Measurements from ENCODE around the gene RPS19. TPM values are rescaled to one million over a fixed set of nuclear protein-coding genes. Genes with fewer than 3 reads are reported as not detected.

The RPS19 gene
- total and polyA plus RNA-seq, 4 donors, result 275 to 655 (median 476) TPM

- no peak for TF ChIP-seq GABPA (IDR thresholded peaks at IDR 0.05 in 1 of 2, conservative IDR thresholded peaks at IDR 0.05 in 1 of 2)
- TF ChIP-seq REST (IDR thresholded peaks at IDR 0.05), result no peak
- no peak for TF ChIP-seq FOXA2 (IDR thresholded peaks at IDR 0.05)
- no peak for TF ChIP-seq HNF4A (conservative IDR thresholded peaks at IDR 0.05)
Measured at GRCh38 chr19:41843371-41843770, 16.7 kb upstream of the RPS19 start (continued).

- no peaks in the 10 kb centered on the region for H3K36me3 ChIP-seq (ENCODE audit: control insufficient read depth in 4 of 4, insufficient read depth in 3 of 4, low read depth in 1 of 4, low read length in 3 of 4)
Measured at GRCh38 chr19:41844601-41845000, 15.5 kb upstream of the RPS19 start, which contains the start of gene LYPD4. LYPD4 (minus strand) TSS chr19:41844683; CDS start chr19:41839285, 5,398 bp downstream.

GRCh38 chr19:41845001-41845050 is 15.2 kb upstream of the RPS19 start, which contains the start of gene DMRTC2:
DMRTC2 (plus strand) TSS chr19:41845042; CDS start chr19:41847429, 2,387 bp downstream.
- TF ChIP-seq EGR1 (IDR thresholded peaks at IDR 0.05; ENCODE audit: low read depth in 2 of 2), result no peak
- no peak for TF ChIP-seq TAF1 (conservative IDR thresholded peaks at IDR 0.05)
- TF ChIP-seq CTCF (IDR thresholded peaks at IDR 0.05; ENCODE audit: low read depth, low read length, missing input control), result no peak
- TF ChIP-seq ZBTB33 (IDR thresholded peaks at IDR 0.05), result no peak
- no peak for TF ChIP-seq REST (IDR thresholded peaks at IDR 0.05)
- TF ChIP-seq ATF3 (IDR thresholded peaks at IDR 0.05), result no peak
- TF ChIP-seq NR2F2 (IDR thresholded peaks at IDR 0.05), result no peak
- no peak for TF ChIP-seq RXRA (IDR thresholded peaks at IDR 0.05)
- TF ChIP-seq HNF4G (IDR thresholded peaks at IDR 0.05), result no peak
- TF ChIP-seq MAX (IDR thresholded peaks at IDR 0.05), result no peak
- no peak for TF ChIP-seq SP1 (IDR thresholded peaks at IDR 0.05)
- TF ChIP-seq HNF4A (conservative IDR thresholded peaks at IDR 0.05), result no peak
- TF ChIP-seq JUND (IDR thresholded peaks at IDR 0.05), result no peak
- TF ChIP-seq FOXA1 (IDR thresholded peaks at IDR 0.05), result no peak
- no peak for TF ChIP-seq GABPA (IDR thresholded peaks at IDR 0.05 in 1 of 2, conservative IDR thresholded peaks at IDR 0.05 in 1 of 2)
- TF ChIP-seq RAD21 (IDR thresholded peaks at IDR 0.05), result no peak
- TF ChIP-seq YY1 (IDR thresholded peaks at IDR 0.05), result no peak
- no peak for TF ChIP-seq FOXA2 (IDR thresholded peaks at IDR 0.05)
- Histone ChIP-seq H3K9me3 (ENCODE audit: control insufficient read depth in 4 of 4, low read length in 3 of 4) (no peaks in the 10 kb centered on the region), H3K4me3 (ENCODE audit: low read depth in 1 of 3, low read length in 3 of 3) (no peak within 1 kb of the TSS), H3K4me1 (ENCODE audit: control insufficient read depth in 4 of 4, insufficient read depth in 4 of 4, low read length in 3 of 4) (no peaks in the 10 kb centered on the region), H3K36me3 (ENCODE audit: control insufficient read depth in 4 of 4, insufficient read depth in 3 of 4, low read depth in 1 of 4, low read length in 3 of 4) (no peaks in the 10 kb centered on the region), H3K9ac (ENCODE audit: low read depth in 1 of 2, low read length in 2 of 2) (no peak within 1 kb of the TSS), H3K27me3 (ENCODE audit: control insufficient read depth in 4 of 4, insufficient read depth in 4 of 4, low read length in 3 of 4) (peaks cover 0 to 7% (median under 1%) of the 10 kb centered on the region in 4 donors), H3K27ac (ENCODE audit: low read depth in 1 of 2, low read length in 2 of 2) (no peak within 1 kb of the TSS)
- WGBS, result 94% methylated on average over 3 of the region's 3 CpGs
- no peak for DNase-seq (ENCODE audit: low spot score)

More at GRCh38 chr19:41844601-41845000, 15.5 kb upstream of the RPS19 start, which contains the start of gene LYPD4:
- Histone ChIP-seq H3K9me3 (ENCODE audit: control insufficient read depth in 4 of 4, low read length in 3 of 4) (no peaks in the 10 kb centered on the region), H3K4me1 (ENCODE audit: control insufficient read depth in 4 of 4, insufficient read depth in 4 of 4, low read length in 3 of 4) (no peaks in the 10 kb centered on the region), H3K9ac (ENCODE audit: low read depth in 1 of 2, low read length in 2 of 2) (no peak within 1 kb of the TSS), H3K27me3 (ENCODE audit: control insufficient read depth in 4 of 4, insufficient read depth in 4 of 4, low read length in 3 of 4) (peaks cover 0 to 7% (median under 1%) of the 10 kb centered on the region in 4 donors), H3K4me3 (ENCODE audit: low read depth in 1 of 3, low read length in 3 of 3) (no peak within 1 kb of the TSS), H3K27ac (ENCODE audit: low read depth in 1 of 2, low read length in 2 of 2) (no peak within 1 kb of the TSS)
- 72% methylated on average over 30 of the region's 30 CpGs for WGBS
- TF ChIP-seq EGR1 (IDR thresholded peaks at IDR 0.05; ENCODE audit: low read depth in 2 of 2) (no peak), ATF3 (IDR thresholded peaks at IDR 0.05) (no peak)
- no peak for DNase-seq (ENCODE audit: low spot score)
